H1 (cell line): ENCODE data around the gene CISH. TPM values are rescaled to one million over a fixed set of nuclear protein-coding genes. Genes with fewer than 3 reads are reported as not detected.

ENCODE experiments used
- polyA plus RNA-seq, 7 experiments: library from polyadenylated mRNA; depleted of rRNA in 3 of 7; stranded (reverse) in 5 of 7; unstranded in 2 of 7; fragments of >200 nt in 5 of 7; fragments of 200-250 nt in 2 of 7; gene quantifications; 1 replicate in 5 of 7; 2 replicates in 1 of 7; 4 replicates in 1 of 7; pipeline versions ENCODE4 v1.2.1 to v1.2.3, GENCODE V29; 2011 to 2013; ENCODE audit warnings: missing spikeins in 2 of 7, mixed read lengths in 2 of 7
- total RNA-seq: library from RNA; stranded (reverse); fragmentation: NEBNext Ultra II Directional; extraction: Animal tissue kit (Norgen Biotek cat#: 25700); gene quantifications from 2 replicates; pipeline ENCODE4 v1.2.1, GENCODE V29; 2021
- TF ChIP-seq, protein P1 (sequence below): fragments of 300-600 bp; sonication (generic); IDR thresholded peaks from 2 replicates; pipeline ENCODE4 v1.7.1; 2012; ENCODE audit warnings: low read length, moderate library complexity, mild to moderate bottlenecking, inconsistent platforms; ENCODE audit not compliant: insufficient replicate concordance

The CISH gene
- total and polyA plus RNA-seq, 2 of the 8 experiments (the other 6 are each of a cell fraction or from before 2014, with no cell fraction given), result 1.9 to 2.2 TPM

DNA sequence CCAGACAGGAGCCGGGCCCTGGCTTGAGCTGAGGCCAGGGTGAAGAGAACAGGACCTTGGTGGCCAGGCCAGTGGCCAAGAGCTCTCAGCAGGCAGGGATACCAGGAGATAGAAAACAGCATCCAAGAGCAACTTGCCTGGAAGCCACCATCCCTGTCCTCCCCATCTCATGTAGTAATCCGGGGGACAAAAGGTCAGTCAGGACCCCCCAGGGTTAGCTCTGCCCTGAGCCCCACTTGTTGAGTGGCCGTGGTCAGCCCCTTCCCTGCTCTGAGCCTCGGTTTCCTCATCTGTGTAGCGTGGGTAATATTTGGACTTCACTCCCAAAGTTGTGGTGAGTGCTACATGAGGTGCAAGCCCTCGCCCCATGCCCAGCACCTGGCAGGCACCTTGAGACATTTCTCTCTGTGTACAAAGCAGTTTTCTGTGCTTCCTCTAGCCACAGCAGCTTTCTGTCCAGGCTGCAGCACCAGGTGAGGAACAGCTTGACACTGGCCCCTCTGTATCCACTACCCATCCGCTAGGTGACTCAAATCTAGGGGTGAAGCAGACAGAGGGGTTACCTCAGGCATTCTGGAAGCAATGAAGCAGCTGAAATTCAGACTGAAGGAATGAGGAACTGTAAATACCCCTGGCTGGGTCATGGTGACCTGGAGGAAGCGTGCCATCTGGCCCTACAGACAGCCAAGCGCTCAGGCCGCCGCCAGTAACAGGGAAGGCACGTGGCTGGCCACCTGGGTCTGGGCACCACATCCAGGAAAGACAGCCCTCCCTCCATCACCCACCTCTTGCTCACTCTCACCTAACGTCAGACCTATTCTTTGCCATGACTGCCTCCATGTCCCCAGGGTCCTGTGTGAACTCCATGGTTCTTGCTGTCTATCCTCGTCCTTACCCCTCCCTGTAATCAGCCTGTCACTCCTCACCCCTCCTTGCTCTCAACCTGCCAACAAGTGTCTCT, 6.7 kb downstream of the CISH start (continued):
- TF ChIP-seq, protein P1, sequence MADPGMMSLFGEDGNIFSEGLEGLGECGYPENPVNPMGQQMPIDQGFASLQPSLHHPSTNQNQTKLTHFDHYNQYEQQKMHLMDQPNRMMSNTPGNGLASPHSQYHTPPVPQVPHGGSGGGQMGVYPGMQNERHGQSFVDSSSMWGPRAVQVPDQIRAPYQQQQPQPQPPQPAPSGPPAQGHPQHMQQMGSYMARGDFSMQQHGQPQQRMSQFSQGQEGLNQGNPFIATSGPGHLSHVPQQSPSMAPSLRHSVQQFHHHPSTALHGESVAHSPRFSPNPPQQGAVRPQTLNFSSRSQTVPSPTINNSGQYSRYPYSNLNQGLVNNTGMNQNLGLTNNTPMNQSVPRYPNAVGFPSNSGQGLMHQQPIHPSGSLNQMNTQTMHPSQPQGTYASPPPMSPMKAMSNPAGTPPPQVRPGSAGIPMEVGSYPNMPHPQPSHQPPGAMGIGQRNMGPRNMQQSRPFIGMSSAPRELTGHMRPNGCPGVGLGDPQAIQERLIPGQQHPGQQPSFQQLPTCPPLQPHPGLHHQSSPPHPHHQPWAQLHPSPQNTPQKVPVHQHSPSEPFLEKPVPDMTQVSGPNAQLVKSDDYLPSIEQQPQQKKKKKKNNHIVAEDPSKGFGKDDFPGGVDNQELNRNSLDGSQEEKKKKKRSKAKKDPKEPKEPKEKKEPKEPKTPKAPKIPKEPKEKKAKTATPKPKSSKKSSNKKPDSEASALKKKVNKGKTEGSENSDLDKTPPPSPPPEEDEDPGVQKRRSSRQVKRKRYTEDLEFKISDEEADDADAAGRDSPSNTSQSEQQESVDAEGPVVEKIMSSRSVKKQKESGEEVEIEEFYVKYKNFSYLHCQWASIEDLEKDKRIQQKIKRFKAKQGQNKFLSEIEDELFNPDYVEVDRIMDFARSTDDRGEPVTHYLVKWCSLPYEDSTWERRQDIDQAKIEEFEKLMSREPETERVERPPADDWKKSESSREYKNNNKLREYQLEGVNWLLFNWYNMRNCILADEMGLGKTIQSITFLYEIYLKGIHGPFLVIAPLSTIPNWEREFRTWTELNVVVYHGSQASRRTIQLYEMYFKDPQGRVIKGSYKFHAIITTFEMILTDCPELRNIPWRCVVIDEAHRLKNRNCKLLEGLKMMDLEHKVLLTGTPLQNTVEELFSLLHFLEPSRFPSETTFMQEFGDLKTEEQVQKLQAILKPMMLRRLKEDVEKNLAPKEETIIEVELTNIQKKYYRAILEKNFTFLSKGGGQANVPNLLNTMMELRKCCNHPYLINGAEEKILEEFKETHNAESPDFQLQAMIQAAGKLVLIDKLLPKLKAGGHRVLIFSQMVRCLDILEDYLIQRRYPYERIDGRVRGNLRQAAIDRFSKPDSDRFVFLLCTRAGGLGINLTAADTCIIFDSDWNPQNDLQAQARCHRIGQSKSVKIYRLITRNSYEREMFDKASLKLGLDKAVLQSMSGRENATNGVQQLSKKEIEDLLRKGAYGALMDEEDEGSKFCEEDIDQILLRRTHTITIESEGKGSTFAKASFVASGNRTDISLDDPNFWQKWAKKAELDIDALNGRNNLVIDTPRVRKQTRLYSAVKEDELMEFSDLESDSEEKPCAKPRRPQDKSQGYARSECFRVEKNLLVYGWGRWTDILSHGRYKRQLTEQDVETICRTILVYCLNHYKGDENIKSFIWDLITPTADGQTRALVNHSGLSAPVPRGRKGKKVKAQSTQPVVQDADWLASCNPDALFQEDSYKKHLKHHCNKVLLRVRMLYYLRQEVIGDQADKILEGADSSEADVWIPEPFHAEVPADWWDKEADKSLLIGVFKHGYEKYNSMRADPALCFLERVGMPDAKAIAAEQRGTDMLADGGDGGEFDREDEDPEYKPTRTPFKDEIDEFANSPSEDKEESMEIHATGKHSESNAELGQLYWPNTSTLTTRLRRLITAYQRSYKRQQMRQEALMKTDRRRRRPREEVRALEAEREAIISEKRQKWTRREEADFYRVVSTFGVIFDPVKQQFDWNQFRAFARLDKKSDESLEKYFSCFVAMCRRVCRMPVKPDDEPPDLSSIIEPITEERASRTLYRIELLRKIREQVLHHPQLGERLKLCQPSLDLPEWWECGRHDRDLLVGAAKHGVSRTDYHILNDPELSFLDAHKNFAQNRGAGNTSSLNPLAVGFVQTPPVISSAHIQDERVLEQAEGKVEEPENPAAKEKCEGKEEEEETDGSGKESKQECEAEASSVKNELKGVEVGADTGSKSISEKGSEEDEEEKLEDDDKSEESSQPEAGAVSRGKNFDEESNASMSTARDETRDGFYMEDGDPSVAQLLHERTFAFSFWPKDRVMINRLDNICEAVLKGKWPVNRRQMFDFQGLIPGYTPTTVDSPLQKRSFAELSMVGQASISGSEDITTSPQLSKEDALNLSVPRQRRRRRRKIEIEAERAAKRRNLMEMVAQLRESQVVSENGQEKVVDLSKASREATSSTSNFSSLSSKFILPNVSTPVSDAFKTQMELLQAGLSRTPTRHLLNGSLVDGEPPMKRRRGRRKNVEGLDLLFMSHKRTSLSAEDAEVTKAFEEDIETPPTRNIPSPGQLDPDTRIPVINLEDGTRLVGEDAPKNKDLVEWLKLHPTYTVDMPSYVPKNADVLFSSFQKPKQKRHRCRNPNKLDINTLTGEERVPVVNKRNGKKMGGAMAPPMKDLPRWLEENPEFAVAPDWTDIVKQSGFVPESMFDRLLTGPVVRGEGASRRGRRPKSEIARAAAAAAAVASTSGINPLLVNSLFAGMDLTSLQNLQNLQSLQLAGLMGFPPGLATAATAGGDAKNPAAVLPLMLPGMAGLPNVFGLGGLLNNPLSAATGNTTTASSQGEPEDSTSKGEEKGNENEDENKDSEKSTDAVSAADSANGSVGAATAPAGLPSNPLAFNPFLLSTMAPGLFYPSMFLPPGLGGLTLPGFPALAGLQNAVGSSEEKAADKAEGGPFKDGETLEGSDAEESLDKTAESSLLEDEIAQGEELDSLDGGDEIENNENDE, result no peak
- TF ChIP-seq, all 59 proteins: peak for 0
